ENCODE data around the gene KRT79. TPM values are rescaled to one million over a fixed set of nuclear protein-coding genes. Genes with fewer than 3 reads are reported as not detected.

KRT79 gene
- total RNA-seq, 1 experiment from 2014 or later: not detected

DNA sequence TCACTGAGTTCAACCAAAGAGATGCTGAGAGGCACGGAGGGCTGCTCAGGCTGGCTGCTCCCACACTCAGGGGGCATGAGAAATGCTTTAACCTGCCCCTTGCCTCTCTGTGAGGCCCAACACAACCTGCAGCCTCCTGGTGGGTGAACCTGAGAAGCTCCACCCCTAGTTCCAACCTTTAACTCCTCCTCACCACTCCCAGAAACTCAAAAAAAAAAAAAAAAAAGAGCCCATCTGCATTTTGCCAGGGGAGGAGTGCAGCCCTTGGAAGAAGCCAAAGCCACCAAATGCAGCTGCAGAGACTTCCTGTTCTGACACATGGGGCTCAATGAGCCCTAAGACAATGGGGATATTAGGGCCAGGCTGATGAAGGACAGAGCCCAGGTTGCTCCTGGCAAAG lies 29.1 kb downstream of the KRT79 start:
- H3K27ac ChIP-seq (ENCODE audit: low read length): no peak overlapping the region
- in situ Hi-C loops (cut with HindIII; ENCODE audit: low pct_unique_long_range_greater_than_20kb, low sequenced_read_pairs) (no loop called here), intact Hi-C loops (cut with micrococcal nuclease; ENCODE audit: unreplicated experiment) (no loop called here)
- no peaks in the 10 kb centered on the region for H3K9me3 ChIP-seq (ENCODE audit: control insufficient read depth, insufficient read depth, low read depth, low read length)
- ChIA-PET CTCF (interaction anchor here (0.6 kb wide), 1 partner anchor 433 kb away, joined by 5 read pairs; no protein-coding TSS in a partner anchor), POLR2A (interaction anchor here (0.6 kb wide), 1 partner anchor 1045 kb away, joined by 6 read pairs; no protein-coding TSS in a partner anchor)
- H3K4me3 ChIP-seq (ENCODE audit: low read depth in 2 of 2, low read length in 2 of 2): no peak overlapping the region
- no peaks in the 10 kb centered on the region for H3K4me1 ChIP-seq (ENCODE audit: control insufficient read depth, insufficient read depth, low read length)
- no peak for TF ChIP-seq REST (IDR thresholded peaks at IDR 0.05; ENCODE audit: insufficient read depth in 1 of 2, low read depth in 2 of 2, low read length in 1 of 2)
- no peak for TF ChIP-seq TCF7L2 (IDR thresholded peaks at IDR 0.05; ENCODE audit: low read depth, low read length)
- no peak for TF ChIP-seq SIN3A (IDR thresholded peaks at IDR 0.05; ENCODE audit: borderline replicate concordance, insufficient read depth, low read depth, low read length)
- no peak for TF ChIP-seq POLR2AphosphoS5 (IDR thresholded peaks at IDR 0.05; ENCODE audit: low read depth, low read length)
- TF ChIP-seq, protein P1, sequence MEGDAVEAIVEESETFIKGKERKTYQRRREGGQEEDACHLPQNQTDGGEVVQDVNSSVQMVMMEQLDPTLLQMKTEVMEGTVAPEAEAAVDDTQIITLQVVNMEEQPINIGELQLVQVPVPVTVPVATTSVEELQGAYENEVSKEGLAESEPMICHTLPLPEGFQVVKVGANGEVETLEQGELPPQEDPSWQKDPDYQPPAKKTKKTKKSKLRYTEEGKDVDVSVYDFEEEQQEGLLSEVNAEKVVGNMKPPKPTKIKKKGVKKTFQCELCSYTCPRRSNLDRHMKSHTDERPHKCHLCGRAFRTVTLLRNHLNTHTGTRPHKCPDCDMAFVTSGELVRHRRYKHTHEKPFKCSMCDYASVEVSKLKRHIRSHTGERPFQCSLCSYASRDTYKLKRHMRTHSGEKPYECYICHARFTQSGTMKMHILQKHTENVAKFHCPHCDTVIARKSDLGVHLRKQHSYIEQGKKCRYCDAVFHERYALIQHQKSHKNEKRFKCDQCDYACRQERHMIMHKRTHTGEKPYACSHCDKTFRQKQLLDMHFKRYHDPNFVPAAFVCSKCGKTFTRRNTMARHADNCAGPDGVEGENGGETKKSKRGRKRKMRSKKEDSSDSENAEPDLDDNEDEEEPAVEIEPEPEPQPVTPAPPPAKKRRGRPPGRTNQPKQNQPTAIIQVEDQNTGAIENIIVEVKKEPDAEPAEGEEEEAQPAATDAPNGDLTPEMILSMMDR (IDR thresholded peaks at IDR 0.05): no peak
- no TSS peak for BruUV-seq (replicated peaks)
- H3K36me3 ChIP-seq (ENCODE audit: control insufficient read depth, insufficient read depth, low read length): no peaks in the 10 kb centered on the region
- DNase-seq (ENCODE audit: low read depth, low spot score): no peak
- peaks cover 4% of the 10 kb centered on the region; the same call in 1 of the 2 replicates for H3K27me3 ChIP-seq (ENCODE audit: control insufficient read depth, insufficient read depth, low read length)
- no peak for ATAC-seq

- Histone ChIP-seq H3K9me3 (ENCODE audit: control insufficient read depth, insufficient read depth, low read depth, low read length) (no peaks in the 10 kb centered on the region), H3K4me1 (ENCODE audit: control insufficient read depth, insufficient read depth, low read length) (peaks cover 9% of the 10 kb centered on the region; the same call in 1 of the 2 replicates), H3K27me3 (ENCODE audit: control insufficient read depth, insufficient read depth, low read length) (no peaks in the 10 kb centered on the region), H3K4me3 (ENCODE audit: low read depth in 2 of 2, low read length in 2 of 2) (no peak overlapping the region), H3K27ac (ENCODE audit: low read length) (no peak overlapping the region), H3K36me3 (ENCODE audit: control insufficient read depth, insufficient read depth, low read length) (no peaks in the 10 kb centered on the region)
- in situ Hi-C loops (cut with HindIII; ENCODE audit: low pct_unique_long_range_greater_than_20kb, low sequenced_read_pairs) (no loop called here), intact Hi-C loops (cut with micrococcal nuclease; ENCODE audit: unreplicated experiment) (no loop called here)
- BruUV-seq (replicated peaks): no TSS peak
- no peak for ATAC-seq
- no peak for DNase-seq (ENCODE audit: low read depth, low spot score)
- TF ChIP-seq SIN3A (IDR thresholded peaks at IDR 0.05; ENCODE audit: borderline replicate concordance, insufficient read depth, low read depth, low read length) (no peak), TCF7L2 (IDR thresholded peaks at IDR 0.05; ENCODE audit: low read depth, low read length) (no peak), POLR2AphosphoS5 (IDR thresholded peaks at IDR 0.05; ENCODE audit: low read depth, low read length) (no peak), REST (IDR thresholded peaks at IDR 0.05; ENCODE audit: insufficient read depth in 1 of 2, low read depth in 2 of 2, low read length in 1 of 2) (no peak)
- TF ChIP-seq, protein P1 (IDR thresholded peaks at IDR 0.05): no peak
- ChIA-PET POLR2A (no interaction called here), CTCF (no interaction called here)
Observed at GRCh38 chr12:52802442-52802841, 31.7 kb downstream of the KRT79 start.

Data from Panc1 (cell line).